Endodermal cell (in vitro differentiated cells): ENCODE results near the gene SLC35E2B. TPM values are rescaled to one million over a fixed set of nuclear protein-coding genes. Genes with fewer than 3 reads are reported as not detected.
"Not testable (repeated sequence)": the region's sequence is repeated elsewhere in the genome, so short reads cannot be mapped to it uniquely, and the experiment has no call there.

Source experiments
- DNase-seq: peaks from one replicate; pipeline ENCODE4 v3.0.0-alpha.2; 2017
- H3K27ac ChIP-seq: 2 replicates; pipeline ENCODE4 v1.5.1; 2013; ENCODE audit warnings: mild to moderate bottlenecking, low read depth, low read length, moderate library complexity
- H3K27me3 ChIP-seq: 2 replicates; pipeline ENCODE4 v1.6.1; 2013; ENCODE audit warnings: mild to moderate bottlenecking, low read length, moderate library complexity; ENCODE audit not compliant: insufficient read depth, control insufficient read depth, poor library complexity, severe bottlenecking
- H3K36me3 ChIP-seq: 2 replicates; pipeline ENCODE4 v1.7.0; 2013; ENCODE audit warnings: mild to moderate bottlenecking, low read length, moderate library complexity; ENCODE audit not compliant: control insufficient read depth, insufficient read depth
- H3K4me1 ChIP-seq: one replicate; pipeline ENCODE4 v1.7.0; 2013; ENCODE audit warnings: low read length; ENCODE audit not compliant: control insufficient read depth, insufficient read depth
- H3K4me3 ChIP-seq: 2 replicates; pipeline ENCODE4 v1.5.1; 2013; ENCODE audit warnings: mild to moderate bottlenecking, low read length, moderate library complexity
- H3K9ac ChIP-seq: 2 replicates; pipeline ENCODE4 v1.6.1; 2013; ENCODE audit warnings: mild to moderate bottlenecking, low read length, moderate library complexity; ENCODE audit not compliant: poor library complexity, severe bottlenecking; ENCODE audit errors: extremely low read depth
- H3K9me3 ChIP-seq: 2 replicates; pipeline ENCODE4 v1.6.1; 2013; ENCODE audit warnings: mild to moderate bottlenecking, low read length, moderate library complexity; ENCODE audit not compliant: control insufficient read depth
- H3K27ac Mint-ChIP-seq: 2 replicates; pipeline ENCODE4 v1.8.0; 2020; ENCODE audit warnings: mixed read lengths
- H3K27me3 Mint-ChIP-seq: 2 replicates; pipeline ENCODE4 v1.8.0; 2021; ENCODE audit warnings: mild to moderate bottlenecking, mixed read lengths; ENCODE audit not compliant: insufficient read depth
- H3K36me3 Mint-ChIP-seq: 2 replicates; pipeline ENCODE4 v1.8.0; 2020; ENCODE audit warnings: low read depth, mixed read lengths
- H3K4me1 Mint-ChIP-seq: 2 replicates; pipeline ENCODE4 v1.8.0; 2020; ENCODE audit warnings: mixed read lengths
- H3K4me3 Mint-ChIP-seq: 2 replicates; pipeline ENCODE4 v1.8.0; 2020; ENCODE audit warnings: mild to moderate bottlenecking, moderate library complexity, mixed read lengths
- H3K9me3 Mint-ChIP-seq: 2 replicates; pipeline ENCODE4 v1.8.0; 2020; ENCODE audit warnings: mild to moderate bottlenecking, mixed read lengths
- CTCF ChIP-seq: fragments of 200-600 bp; sonication (generic); conservative IDR thresholded peaks from 2 replicates; pipeline ENCODE4 v1.5.0; 2021; ENCODE audit warnings: antibody characterized with exemption, mild to moderate bottlenecking
- WGBS, 2 experiments: methylation state at CpG; one replicate each; pipeline versions ENCODE4 v1.1.5 to v1.1.7; 2013; ENCODE audit warnings: missing lambda C conversion rate in 2 of 2, mixed read lengths in 1 of 2; ENCODE audit not compliant: insufficient coverage in 1 of 2, insufficient read length in 1 of 2; 5-methylcytosine and 5-hydroxymethylcytosine counted together
- total RNA-seq, 2 donors: library from RNA; stranded (reverse); fragmentation: NEBNext Ultra II Directional in 1 of 2; extraction: Animal tissue kit (Norgen Biotek cat#: 25700) in 1 of 2; gene quantifications; 2 replicates in 1 of 2; 3 replicates in 1 of 2; pipeline ENCODE4 v1.2.1, GENCODE V29; 2021

SLC35E2B gene
- total RNA-seq, 2 donors from 2014 or later: 51.2 to 56.9 TPM

GRCh38 chr1:1658583-1659549, 33.7 kb downstream of the SLC35E2B start, which contains the start of gene CDK11B:
TSS of gene CDK11B (minus strand) at chr1:1659004. CDS start at chr1:1657485, 1,519 bp downstream.
- Histone ChIP-seq H3K4me3 (peak within 1 kb of the TSS; percentile 73), H3K36me3 (peaks cover 31% of the 10 kb centered on the region), H3K9ac (peak within 1 kb of the TSS; percentile 77), H3K27ac (peak within 1 kb of the TSS; percentile 93)
- H3K4me1 ChIP-seq, H3K27me3 Mint-ChIP-seq, H3K4me1 Mint-ChIP-seq, H3K27me3 ChIP-seq, H3K9me3 Mint-ChIP-seq, H3K9me3 ChIP-seq: not testable (repeated sequence)
- peak; percentile 62 for TF ChIP-seq CTCF
- DNase-seq: peak; percentile 97
- H3K36me3 Mint-ChIP-seq: peaks cover 21% of the 10 kb centered on the region
- peak within 1 kb of the TSS; percentile 86 for H3K4me3 Mint-ChIP-seq
- WGBS, 2 experiments: 0% methylated on average over 13 to 56 of the region's 96 CpGs
- peak within 1 kb of the TSS; percentile 100 for H3K27ac Mint-ChIP-seq

- not testable (repeated sequence) for H3K4me1 ChIP-seq, H3K9me3 ChIP-seq, H3K27me3 ChIP-seq, H3K27ac ChIP-seq, H3K4me1 Mint-ChIP-seq, H3K27me3 Mint-ChIP-seq, H3K27ac Mint-ChIP-seq, DNase-seq, H3K9ac ChIP-seq, H3K4me3 Mint-ChIP-seq, H3K9me3 Mint-ChIP-seq, H3K4me3 ChIP-seq
- peaks cover 62% of the 10 kb centered on the region for H3K36me3 Mint-ChIP-seq
- 94 to 95% methylated on average over 11 of the region's 11 CpGs for WGBS, 2 experiments
- H3K36me3 ChIP-seq: peaks cover 56% of the 10 kb centered on the region
Observed at GRCh38 chr1:1648265-1648664, 44.3 kb downstream of the SLC35E2B start.

- not testable (repeated sequence) for H3K27ac Mint-ChIP-seq, H3K4me3 ChIP-seq, H3K4me3 Mint-ChIP-seq, H3K27me3 ChIP-seq, H3K4me1 Mint-ChIP-seq, H3K9me3 ChIP-seq, H3K27ac ChIP-seq, H3K9ac ChIP-seq, H3K27me3 Mint-ChIP-seq, H3K4me1 ChIP-seq, DNase-seq, H3K9me3 Mint-ChIP-seq
- 95 to 100% methylated on average over 7 to 17 of the region's 17 CpGs for WGBS, 2 experiments
- peaks cover 56% of the 10 kb centered on the region for H3K36me3 ChIP-seq
- H3K36me3 Mint-ChIP-seq: peaks cover 60% of the 10 kb centered on the region
Observed at GRCh38 chr1:1647567-1648241, 44.9 kb downstream of the SLC35E2B start.

- WGBS, 2 experiments: 86 to 91% methylated on average over 1 to 4 of the region's 5 CpGs
- not testable (repeated sequence) for H3K27ac Mint-ChIP-seq, H3K4me3 ChIP-seq, H3K9me3 Mint-ChIP-seq, H3K9me3 ChIP-seq, H3K9ac ChIP-seq, DNase-seq, H3K4me1 Mint-ChIP-seq, H3K27ac ChIP-seq, H3K27me3 Mint-ChIP-seq, H3K4me3 Mint-ChIP-seq, H3K27me3 ChIP-seq, H3K4me1 ChIP-seq
- H3K36me3 ChIP-seq: peaks cover 43% of the 10 kb centered on the region
- peaks cover 46% of the 10 kb centered on the region for H3K36me3 Mint-ChIP-seq
Observed at GRCh38 chr1:1646326-1646725, 46.3 kb downstream of the SLC35E2B start.

GRCh38 chr1:1640711-1641461, 51.7 kb downstream of the SLC35E2B start:
- H3K9me3 Mint-ChIP-seq, H3K36me3 ChIP-seq, H3K9ac ChIP-seq, H3K27me3 ChIP-seq, H3K27ac Mint-ChIP-seq, DNase-seq, H3K4me3 Mint-ChIP-seq, H3K27me3 Mint-ChIP-seq, H3K9me3 ChIP-seq, H3K4me1 ChIP-seq, H3K27ac ChIP-seq, H3K4me1 Mint-ChIP-seq, H3K4me3 ChIP-seq: not testable (repeated sequence)
- peaks cover 14% of the 10 kb centered on the region for H3K36me3 Mint-ChIP-seq
- 90 to 96% methylated on average over 13 to 22 of the region's 38 CpGs for WGBS, 2 experiments
